A673 (cell line): ENCODE measurements around the gene ZDHHC4. TPM values are rescaled to one million over a fixed set of nuclear protein-coding genes. Genes with fewer than 3 reads are reported as not detected.

Source experiments
- BruUV-seq: library from RNA; stranded (reverse); fragments of 400-500 nt; replicated peaks from 2 replicates; lab custom pipeline; 2021; lab: Mats Ljungman, UMichigan
- CTCF ChIA-PET: fragments of 300-600 bp; sonication (Branson Sonifier 250); formaldehyde crosslinking; loops from one replicate; lab custom pipeline; 2022; ENCODE audit warnings: antibody characterized with exemption; lab: Charles Lee
- POLR2A ChIA-PET: fragments of 300-600 bp; sonication (Branson Sonifier 250); formaldehyde crosslinking; loops from one replicate; lab custom pipeline; 2022; ENCODE audit warnings: antibody characterized with exemption; ENCODE audit not compliant: low non-redundant PET; lab: Charles Lee
- DNase-seq: peaks from one replicate; pipeline ENCODE4 v3.0.0-alpha.2; 2015; ENCODE audit warnings: low spot score
- H3K27ac ChIP-seq: fragments of 200-600 bp; sonication (generic); 2 replicates; pipeline ENCODE4 v1.5.1; 2016; ENCODE audit warnings: mixed run types, low read depth, mild to moderate bottlenecking, mixed read lengths, antibody characterized with exemption, low read length; ENCODE audit not compliant: poor library complexity, severe bottlenecking
- H3K27me3 ChIP-seq: fragments of 200-600 bp; sonication (generic); replicated peaks from 2 replicates; pipeline ENCODE4 v1.6.1; 2017; ENCODE audit warnings: mixed run types, low read depth, mild to moderate bottlenecking, mixed read lengths, antibody characterized with exemption, low read length; ENCODE audit not compliant: insufficient read depth, poor library complexity
- H3K36me3 ChIP-seq: fragments of 200-600 bp; sonication (generic); 2 replicates; pipeline ENCODE4 v1.6.1; 2016; ENCODE audit warnings: mixed run types, mild to moderate bottlenecking, mixed read lengths, antibody characterized with exemption, low read length; ENCODE audit not compliant: insufficient read depth, poor library complexity, severe bottlenecking
- H3K4me1 ChIP-seq: fragments of 200-600 bp; sonication (generic); 2 replicates; pipeline ENCODE4 v1.6.1; 2017; ENCODE audit warnings: mixed run types, mild to moderate bottlenecking, mixed read lengths, antibody characterized with exemption, low read length; ENCODE audit not compliant: insufficient read depth, poor library complexity, severe bottlenecking
- H3K4me3 ChIP-seq: fragments of 200-600 bp; sonication (generic); 2 replicates; pipeline ENCODE4 v1.5.1; 2016; ENCODE audit warnings: low read depth, mixed run types, mild to moderate bottlenecking, mixed read lengths, low read length; ENCODE audit not compliant: poor library complexity, severe bottlenecking
- H3K9me3 ChIP-seq: fragments of 200-600 bp; sonication (generic); 2 replicates; pipeline ENCODE4 v1.6.1; 2016; ENCODE audit warnings: mixed run types, low read depth, mild to moderate bottlenecking, mixed read lengths, antibody characterized with exemption, low read length; ENCODE audit not compliant: poor library complexity, severe bottlenecking
- CTCF ChIP-seq: fragments of 300-800, 200-600 bp; sonication (generic); conservative IDR thresholded peaks from 2 replicates; pipeline ENCODE4 v1.5.1; 2017; ENCODE audit warnings: low read depth, mild to moderate bottlenecking, antibody characterized with exemption, low read length, moderate library complexity, mixed read lengths
- EZH2 ChIP-seq: fragments of 200-600 bp; sonication (generic); IDR thresholded peaks from 2 replicates; pipeline ENCODE4 v1.6.1; 2017; ENCODE audit warnings: borderline replicate concordance, low read depth, mild to moderate bottlenecking, mixed read lengths, antibody characterized with exemption, low read length; ENCODE audit not compliant: poor library complexity, severe bottlenecking
- intact Hi-C: fragments of 100-400 bp; cut with micrococcal nuclease; formaldehyde crosslinking; loops from one replicate; pipeline ENCODE4 v1.10.0; 2022; ENCODE audit not compliant: unreplicated experiment
- total RNA-seq: library from RNA; stranded (reverse); gene quantifications from 2 replicates; pipeline ENCODE4 v1.2.3, GENCODE V29; 2021

Gene ZDHHC4
- total RNA-seq, 1 experiment from 2014 or later, result 72.4 TPM

DNA sequence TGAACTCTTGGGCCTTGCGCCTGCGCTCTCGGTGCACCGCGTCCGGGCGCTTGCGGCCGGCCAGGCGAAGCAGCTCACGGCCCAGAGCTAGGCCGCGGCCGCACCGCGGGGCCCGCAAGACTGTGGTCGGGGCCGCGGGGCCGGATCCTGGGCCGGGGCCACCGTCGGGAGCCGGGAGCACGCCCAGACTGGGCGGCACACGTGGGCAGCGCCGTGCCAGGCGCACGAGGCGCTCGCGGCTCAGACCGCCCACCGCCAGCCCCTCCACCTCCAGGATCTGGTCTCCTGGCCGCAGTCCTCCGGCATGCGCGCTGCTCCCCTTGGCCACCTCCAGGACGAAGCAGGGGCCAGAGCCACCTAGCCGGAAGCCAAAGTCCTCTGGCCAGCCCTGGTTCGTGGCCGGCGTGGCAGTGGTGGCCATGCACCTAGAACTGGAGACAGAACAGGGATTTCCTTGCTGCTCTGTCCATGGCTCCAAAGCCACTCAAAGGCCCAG, 26.2 kb upstream of the ZDHHC4 start, which contains the start of gene GRID2IP:
GRID2IP (minus strand) TSS at position 446 of the 496 bp plus-strand sequence; CDS start at position 421, 25 bp downstream.
- no TSS peak for BruUV-seq

DNA sequence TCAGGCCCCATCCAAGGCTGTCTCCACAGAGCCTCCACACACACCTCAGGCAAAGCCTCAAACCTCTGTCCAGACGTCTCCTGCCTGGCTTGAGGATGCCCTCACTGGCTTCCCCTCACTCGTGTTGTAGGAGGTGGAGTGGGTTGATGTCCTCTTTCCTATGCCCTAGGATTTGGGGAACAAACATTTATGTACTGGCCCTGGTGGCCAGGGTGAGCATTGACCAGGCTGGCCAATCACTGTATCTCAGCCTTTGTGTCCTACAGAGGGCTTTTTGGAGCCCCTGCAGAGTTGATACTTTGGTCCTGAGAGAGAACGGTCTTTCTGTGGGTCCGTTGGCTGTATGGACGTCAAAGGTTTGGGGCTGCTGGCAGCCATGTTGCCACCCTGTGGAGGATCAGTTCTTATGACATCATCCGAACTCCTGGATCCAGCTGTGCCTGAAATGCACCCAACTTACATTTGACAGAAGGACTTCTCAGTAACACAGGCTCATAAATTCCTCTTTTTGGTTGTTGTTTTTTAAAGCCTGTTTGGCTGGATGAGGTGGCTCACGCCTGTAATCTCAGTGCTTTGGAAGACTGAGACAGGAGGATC, 23.7 kb upstream of the ZDHHC4 start:
- POLR2A ChIA-PET, result no interaction called here
- intact Hi-C loops, result no loop called here
- TF ChIP-seq CTCF, result no peak
- no peak for TF ChIP-seq EZH2
- Histone ChIP-seq H3K27me3 (no peaks in the 10 kb centered on the region), H3K27ac (no peak overlapping the region), H3K36me3 (no peaks in the 10 kb centered on the region), H3K9me3 (no peaks in the 10 kb centered on the region), H3K4me3 (no peak overlapping the region), H3K4me1 (no peaks in the 10 kb centered on the region)
- no peak for DNase-seq
- no TSS peak for BruUV-seq
- CTCF ChIA-PET, result no interaction called here

More for the DNA sequence above, 26.2 kb upstream of the ZDHHC4 start, which contains the start of gene GRID2IP:
- ChIA-PET POLR2A (no interaction called here), CTCF (no interaction called here)
- Histone ChIP-seq H3K4me3 (no peak within 1 kb of the TSS), H3K27ac (no peak within 1 kb of the TSS), H3K27me3 (no peaks in the 10 kb centered on the region), H3K36me3 (no peaks in the 10 kb centered on the region), H3K9me3 (no peaks in the 10 kb centered on the region), H3K4me1 (no peaks in the 10 kb centered on the region)
- DNase-seq, result no peak
- TF ChIP-seq EZH2, result no peak
- no peak for TF ChIP-seq CTCF
- intact Hi-C loops, result no loop called here

- CTCF ChIA-PET, result no interaction called here
- intact Hi-C loops, result no loop called here
- H3K4me3 ChIP-seq, result no peak overlapping the region
- BruUV-seq, result no TSS peak
- no peaks in the 10 kb centered on the region for H3K36me3 ChIP-seq
- no peak overlapping the region for H3K27ac ChIP-seq
- no peaks in the 10 kb centered on the region for H3K9me3 ChIP-seq
- TF ChIP-seq CTCF (no peak), EZH2 (no peak)
- H3K27me3 ChIP-seq, result no peaks in the 10 kb centered on the region
- DNase-seq, result no peak
- H3K4me1 ChIP-seq, result no peaks in the 10 kb centered on the region
- POLR2A ChIA-PET, result no interaction called here
Observed at GRCh38 chr7:6554848-6555247, 22.4 kb upstream of the ZDHHC4 start.
